Astrocyte (in vitro differentiated cells and primary cell): Measurements from ENCODE around the gene CTNND2. TPM values are rescaled to one million over a fixed set of nuclear protein-coding genes. Genes with fewer than 3 reads are reported as not detected.

Experiments
- DNase-seq: peaks from one replicate; pipeline ENCODE4 v3.0.0-alpha.2; 2010; ENCODE audit warnings: low read depth
- FAIRE-seq: peaks from 2 replicates; lab custom pipeline; 2011; peaks lifted over from hg19 to GRCh38; lab: Jason Lieb, UNC
- H2AFZ ChIP-seq: 2 replicates; pipeline ENCODE4 v1.6.0; 2012; ENCODE audit warnings: low read depth, low read length, inconsistent platforms
- H3K27ac ChIP-seq: 2 replicates; pipeline ENCODE4 v1.5.1; 2011; ENCODE audit warnings: low read depth, low read length, inconsistent platforms
- H3K27me3 ChIP-seq: 2 replicates; pipeline ENCODE4 v1.6.0; 2011; ENCODE audit warnings: low read length, inconsistent platforms; ENCODE audit not compliant: insufficient read depth
- H3K36me3 ChIP-seq: 2 replicates; pipeline ENCODE4 v1.5.1; 2011; ENCODE audit warnings: low read length, inconsistent platforms; ENCODE audit not compliant: insufficient read depth
- H3K4me1 ChIP-seq: 2 replicates; pipeline ENCODE4 v1.5.1; 2011; ENCODE audit warnings: low read length, inconsistent platforms; ENCODE audit not compliant: insufficient read depth
- H3K4me2 ChIP-seq: 2 replicates; pipeline ENCODE4 v1.6.0; 2012; ENCODE audit warnings: low read length, inconsistent platforms
- H3K4me3 ChIP-seq: 2 replicates; pipeline ENCODE4 v1.5.1; 2011; ENCODE audit warnings: low read depth, mild to moderate bottlenecking, low read length, inconsistent platforms; ENCODE audit not compliant: insufficient read depth
- H3K79me2 ChIP-seq: 2 replicates; pipeline ENCODE4 v1.6.0; 2012; ENCODE audit warnings: mild to moderate bottlenecking, low read length, inconsistent platforms; ENCODE audit not compliant: insufficient read depth
- H3K9ac ChIP-seq: 2 replicates; pipeline ENCODE4 v1.6.0; 2012; ENCODE audit warnings: mild to moderate bottlenecking, low read length, inconsistent platforms
- H3K9me3 ChIP-seq: 2 replicates; pipeline ENCODE4 v1.5.1; 2012; ENCODE audit warnings: low read depth, mild to moderate bottlenecking, low read length, inconsistent platforms; ENCODE audit not compliant: insufficient read depth
- H4K20me1 ChIP-seq: 2 replicates; pipeline ENCODE4 v1.6.0; 2012; ENCODE audit warnings: low read length, inconsistent platforms; ENCODE audit not compliant: insufficient read depth
- H3K27ac Mint-ChIP-seq: one replicate; pipeline ENCODE4 v1.8.0; 2021; ENCODE audit warnings: mild to moderate bottlenecking, mixed read lengths; ENCODE audit not compliant: unreplicated experiment
- H3K27me3 Mint-ChIP-seq: one replicate; pipeline ENCODE4 v1.8.0; 2021; ENCODE audit warnings: low read depth, mixed read lengths; ENCODE audit not compliant: unreplicated experiment
- H3K36me3 Mint-ChIP-seq: one replicate; pipeline ENCODE4 v1.8.0; 2021; ENCODE audit warnings: low read depth, mixed read lengths; ENCODE audit not compliant: unreplicated experiment
- H3K4me1 Mint-ChIP-seq: one replicate; pipeline ENCODE4 v1.8.0; 2021; ENCODE audit warnings: low read depth, mixed read lengths; ENCODE audit not compliant: unreplicated experiment
- H3K4me3 Mint-ChIP-seq: one replicate; pipeline ENCODE4 v1.8.0; 2021; ENCODE audit warnings: mild to moderate bottlenecking, moderate library complexity, mixed read lengths; ENCODE audit not compliant: unreplicated experiment
- H3K9me3 Mint-ChIP-seq: one replicate; pipeline ENCODE4 v1.8.0; 2021; ENCODE audit warnings: mild to moderate bottlenecking, mixed read lengths; ENCODE audit not compliant: unreplicated experiment
- EZH2 ChIP-seq: IDR thresholded peaks from 2 replicates; pipeline ENCODE4 v1.6.1; 2012; ENCODE audit warnings: mild to moderate bottlenecking, low read length, inconsistent platforms; ENCODE audit not compliant: insufficient read depth
- total RNA-seq: library from RNA; stranded (reverse); gene quantifications from 2 replicates; pipeline ENCODE4 v1.2.1, GENCODE V29; 2021
- TF ChIP-seq, protein P1 (sequence below): IDR thresholded peaks from 2 replicates; pipeline ENCODE4 v1.5.1; 2011; ENCODE audit warnings: low read depth, mild to moderate bottlenecking, inconsistent platforms, low read length, moderate library complexity; ENCODE audit not compliant: insufficient read depth

The CTNND2 gene
- total RNA-seq, 1 donor from 2014 or later: 4.5 TPM

DNA sequence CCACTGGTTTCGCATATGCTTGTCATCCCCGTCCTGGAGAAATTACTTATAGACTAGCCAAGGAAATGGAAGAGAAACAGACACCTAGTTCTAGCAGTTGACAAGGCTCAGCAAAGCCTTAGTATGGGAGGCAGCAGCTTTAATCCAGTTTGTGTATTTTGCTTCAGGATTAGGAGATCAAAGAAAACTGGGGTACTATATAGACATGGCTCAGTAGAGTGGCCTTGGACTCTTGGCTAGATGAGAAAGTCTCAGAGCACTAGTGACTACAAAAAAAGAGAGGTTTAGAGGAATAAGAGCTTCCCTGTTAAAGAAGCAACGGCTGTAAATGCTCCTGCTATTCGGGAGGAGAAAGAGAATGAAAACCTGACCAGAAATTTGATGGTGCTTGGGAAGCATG, 349.1 kb downstream of the CTNND2 start:
- peaks cover 3% of the 10 kb centered on the region for H3K9me3 Mint-ChIP-seq
- H3K9ac ChIP-seq: no peak overlapping the region
- H3K27ac Mint-ChIP-seq: no peak overlapping the region
- no peak overlapping the region for H3K4me3 Mint-ChIP-seq
- H3K4me3 ChIP-seq: no peak overlapping the region
- H3K27ac ChIP-seq: no peak overlapping the region
- no peaks in the 10 kb centered on the region for H4K20me1 ChIP-seq
- no peaks in the 10 kb centered on the region for H3K4me1 Mint-ChIP-seq
- H3K79me2 ChIP-seq: no peaks in the 10 kb centered on the region
- H3K36me3 ChIP-seq: no peaks in the 10 kb centered on the region
- no peaks in the 10 kb centered on the region for H3K9me3 ChIP-seq
- DNase-seq (no peak), FAIRE-seq (no peak)
- TF ChIP-seq EZH2: no peak
- TF ChIP-seq, protein P1, sequence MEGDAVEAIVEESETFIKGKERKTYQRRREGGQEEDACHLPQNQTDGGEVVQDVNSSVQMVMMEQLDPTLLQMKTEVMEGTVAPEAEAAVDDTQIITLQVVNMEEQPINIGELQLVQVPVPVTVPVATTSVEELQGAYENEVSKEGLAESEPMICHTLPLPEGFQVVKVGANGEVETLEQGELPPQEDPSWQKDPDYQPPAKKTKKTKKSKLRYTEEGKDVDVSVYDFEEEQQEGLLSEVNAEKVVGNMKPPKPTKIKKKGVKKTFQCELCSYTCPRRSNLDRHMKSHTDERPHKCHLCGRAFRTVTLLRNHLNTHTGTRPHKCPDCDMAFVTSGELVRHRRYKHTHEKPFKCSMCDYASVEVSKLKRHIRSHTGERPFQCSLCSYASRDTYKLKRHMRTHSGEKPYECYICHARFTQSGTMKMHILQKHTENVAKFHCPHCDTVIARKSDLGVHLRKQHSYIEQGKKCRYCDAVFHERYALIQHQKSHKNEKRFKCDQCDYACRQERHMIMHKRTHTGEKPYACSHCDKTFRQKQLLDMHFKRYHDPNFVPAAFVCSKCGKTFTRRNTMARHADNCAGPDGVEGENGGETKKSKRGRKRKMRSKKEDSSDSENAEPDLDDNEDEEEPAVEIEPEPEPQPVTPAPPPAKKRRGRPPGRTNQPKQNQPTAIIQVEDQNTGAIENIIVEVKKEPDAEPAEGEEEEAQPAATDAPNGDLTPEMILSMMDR: no peak
- peaks cover 2% of the 10 kb centered on the region for H3K27me3 Mint-ChIP-seq
- no peaks in the 10 kb centered on the region for H3K27me3 ChIP-seq
- no peak overlapping the region for H2AFZ ChIP-seq
- no peak overlapping the region for H3K4me2 ChIP-seq
- H3K36me3 Mint-ChIP-seq: no peaks in the 10 kb centered on the region
- no peaks in the 10 kb centered on the region for H3K4me1 ChIP-seq

DNA sequence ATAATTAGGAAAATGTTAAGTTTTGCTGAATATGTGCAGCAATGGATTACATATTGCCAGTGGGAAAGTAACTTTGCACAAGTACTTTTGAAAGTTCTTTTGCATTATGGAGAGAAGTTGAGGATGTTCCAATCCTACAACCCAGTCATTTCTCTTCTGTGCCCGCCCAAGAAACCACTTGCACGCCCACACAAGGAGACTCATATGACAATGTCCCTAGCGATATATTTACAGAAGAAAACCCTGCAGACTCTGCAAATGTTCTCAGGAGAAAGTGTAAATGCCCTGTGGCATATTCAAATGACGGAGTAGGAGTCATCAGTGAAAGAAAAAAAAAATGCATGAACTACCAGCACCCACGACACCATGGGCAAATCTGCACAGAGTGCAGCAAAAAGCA, 356.5 kb downstream of the CTNND2 start:
- Mint-ChIP-seq H3K27ac (no peak overlapping the region), H3K4me3 (no peak overlapping the region), H3K9me3 (no peaks in the 10 kb centered on the region), H3K27me3 (no peaks in the 10 kb centered on the region), H3K4me1 (no peaks in the 10 kb centered on the region), H3K36me3 (no peaks in the 10 kb centered on the region)
- Histone ChIP-seq H3K4me2 (no peak overlapping the region), H3K4me3 (no peak overlapping the region), H3K4me1 (no peaks in the 10 kb centered on the region), H4K20me1 (no peaks in the 10 kb centered on the region), H3K36me3 (no peaks in the 10 kb centered on the region), H3K79me2 (no peaks in the 10 kb centered on the region), H3K9ac (no peak overlapping the region), H2AFZ (no peak overlapping the region), H3K9me3 (no peaks in the 10 kb centered on the region), H3K27me3 (no peaks in the 10 kb centered on the region), H3K27ac (no peak overlapping the region)
- FAIRE-seq (no peak), DNase-seq (no peak)
- no peak for TF ChIP-seq EZH2
- TF ChIP-seq, protein P1: no peak

- no peak overlapping the region for H3K27ac ChIP-seq
- no peaks in the 10 kb centered on the region for H4K20me1 ChIP-seq
- no peak overlapping the region for H3K9ac ChIP-seq
- no peaks in the 10 kb centered on the region for H3K27me3 ChIP-seq
- H3K79me2 ChIP-seq: no peaks in the 10 kb centered on the region
- no peaks in the 10 kb centered on the region for H3K27me3 Mint-ChIP-seq
- H3K9me3 ChIP-seq: no peaks in the 10 kb centered on the region
- no peak overlapping the region for H3K27ac Mint-ChIP-seq
- H3K4me2 ChIP-seq: no peak overlapping the region
- FAIRE-seq: no peak
- no peak overlapping the region for H2AFZ ChIP-seq
- H3K9me3 Mint-ChIP-seq: no peaks in the 10 kb centered on the region
- H3K36me3 Mint-ChIP-seq: no peaks in the 10 kb centered on the region
- H3K4me1 ChIP-seq: no peaks in the 10 kb centered on the region
- TF ChIP-seq, protein P1: no peak
- TF ChIP-seq EZH2: no peak
- no peak for DNase-seq
- no peaks in the 10 kb centered on the region for H3K36me3 ChIP-seq
- H3K4me3 ChIP-seq: no peak overlapping the region
- H3K4me3 Mint-ChIP-seq: no peak overlapping the region
- no peaks in the 10 kb centered on the region for H3K4me1 Mint-ChIP-seq
Measured at GRCh38 chr5:11547140-11547539, 357.1 kb downstream of the CTNND2 start.
